GM18870 (cell line): ENCODE measurements around the gene ZYG11B.
"Not testable (repeated sequence)": the region's sequence is repeated elsewhere in the genome, so short reads cannot be mapped to it uniquely, and the experiment has no call there.

Source experiments
- ATAC-seq: cut with Tn5 transposase; IDR thresholded peaks from one replicate; pipeline ENCODE4 v1.9.1; 2021; ENCODE audit warnings: moderate library complexity; ENCODE audit not compliant: unreplicated experiment

The ZYG11B gene

GRCh38 chr1:52751589-52752483 is 25.6 kb downstream of the ZYG11B start:
- ATAC-seq, result no peak

DNA sequence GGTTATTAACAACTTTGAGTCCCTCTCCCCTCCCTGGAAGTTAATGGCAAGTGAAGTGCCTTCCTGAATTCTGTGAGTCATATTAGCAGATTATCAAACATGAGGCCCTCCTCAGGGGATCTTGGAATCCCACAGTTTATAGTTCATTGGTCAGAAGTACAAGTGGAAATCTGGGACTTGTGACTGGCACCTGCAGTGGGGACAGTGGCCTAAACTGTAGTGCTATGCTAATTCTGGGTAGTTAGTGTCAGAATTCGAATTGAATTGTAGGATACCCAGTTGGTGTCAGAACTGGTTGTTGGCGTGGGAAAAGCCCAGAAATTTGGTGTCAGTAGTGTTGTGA is 26.2 kb downstream of the ZYG11B start:
- ATAC-seq, result no peak

- no peak for ATAC-seq
Measured at GRCh38 chr1:52753169-52753568, 26.9 kb downstream of the ZYG11B start.

GRCh38 chr1:52756020-52756419 is 29.8 kb downstream of the ZYG11B start:
- no peak for ATAC-seq

DNA sequence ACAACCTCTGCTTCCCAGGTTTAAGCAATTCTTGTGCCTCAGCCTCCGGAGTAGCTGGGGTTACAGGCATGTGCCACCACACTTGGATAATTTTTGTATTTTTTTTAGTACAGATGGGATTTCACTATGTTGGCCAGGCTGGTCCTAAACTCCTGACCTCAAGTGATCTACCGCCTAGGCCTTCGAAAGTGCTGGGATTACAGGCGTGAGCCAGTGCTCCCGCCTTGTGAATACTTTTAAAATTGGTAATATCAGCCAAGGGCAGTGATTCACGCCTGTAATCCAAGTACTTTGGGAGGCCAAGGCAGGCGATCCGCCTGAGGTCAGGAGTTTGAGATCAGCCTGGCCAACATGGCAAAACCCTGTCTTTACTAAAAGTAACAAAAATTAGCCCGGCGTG is 33.7 kb downstream of the ZYG11B start:
- ATAC-seq, result no peak

GRCh38 chr1:52767596-52768280 is 41.5 kb downstream of the ZYG11B start:
- ATAC-seq, result no peak

GRCh38 chr1:52769346-52770033 is 43.2 kb downstream of the ZYG11B start:
- ATAC-seq, result no peak

DNA sequence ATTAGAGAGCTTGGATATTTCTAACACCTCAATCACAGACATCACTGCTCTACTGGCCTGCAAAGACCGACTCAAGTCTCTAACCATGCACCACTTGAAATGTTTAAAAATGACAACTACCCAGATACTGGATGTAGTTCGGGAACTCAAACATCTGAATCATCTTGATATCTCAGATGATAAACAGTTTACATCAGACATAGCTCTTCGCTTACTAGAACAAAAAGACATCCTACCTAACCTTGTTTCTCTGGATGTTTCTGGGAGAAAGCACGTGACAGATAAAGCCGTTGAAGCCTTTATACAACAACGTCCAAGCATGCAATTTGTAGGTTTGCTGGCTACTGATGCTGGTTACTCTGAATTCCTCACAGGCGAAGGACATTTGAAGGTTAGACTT is 45.1 kb downstream of the ZYG11B start:
- no peak for ATAC-seq

GRCh38 chr1:52786148-52786547 is 59.9 kb downstream of the ZYG11B start:
- ATAC-seq, result no peak

GRCh38 chr1:52790429-52790828 is 64.2 kb downstream of the ZYG11B start:
- ATAC-seq, result not testable (repeated sequence)

GRCh38 chr1:52792036-52792435 is 65.8 kb downstream of the ZYG11B start:
- ATAC-seq, result no peak

DNA sequence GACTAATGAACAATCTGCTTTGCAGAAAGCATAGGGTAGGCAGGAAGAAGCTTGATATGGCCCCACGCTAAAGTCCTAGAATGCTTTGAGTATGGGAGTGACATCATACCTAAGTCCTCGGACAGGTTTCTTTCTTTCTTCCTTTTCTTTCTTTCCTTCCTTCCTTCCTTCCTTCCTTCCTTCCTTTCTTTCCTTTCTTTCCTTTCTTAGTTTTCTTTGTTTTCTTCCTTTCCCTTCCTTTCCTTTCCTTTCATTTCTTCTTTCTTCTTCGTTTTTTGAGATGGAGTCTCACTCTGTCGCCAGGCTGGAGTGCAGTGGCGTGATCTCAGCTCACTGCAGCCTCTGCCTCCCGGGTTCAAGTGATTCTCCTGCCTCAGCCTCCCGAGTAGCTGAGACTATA is 67.5 kb downstream of the ZYG11B start:
- ATAC-seq, result not testable (repeated sequence)

GRCh38 chr1:52795464-52795863 is 69.2 kb downstream of the ZYG11B start:
- no peak for ATAC-seq

DNA sequence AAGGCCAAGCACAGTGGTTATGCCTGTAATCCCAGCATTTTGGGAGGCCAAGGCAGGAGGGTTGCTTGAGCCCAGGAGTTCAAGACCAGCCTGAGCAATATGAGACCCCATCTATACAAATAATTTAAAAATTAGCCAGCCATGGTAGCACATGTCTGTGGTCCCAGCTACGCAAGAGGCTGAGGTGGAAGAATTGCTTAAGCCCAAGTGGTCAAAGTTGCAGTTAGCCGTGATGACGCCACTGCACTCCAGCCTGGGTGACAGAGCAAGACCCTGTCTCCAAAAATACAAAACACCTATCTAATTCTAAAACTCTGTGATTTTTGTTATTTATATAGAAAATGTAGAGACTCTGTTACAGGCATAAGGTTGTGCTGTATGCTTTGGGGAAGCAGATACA is 72.1 kb downstream of the ZYG11B start:
- no peak for ATAC-seq

- ATAC-seq, result no peak
Measured at GRCh38 chr1:52801011-52801410, 74.8 kb downstream of the ZYG11B start.

- not testable (repeated sequence) for ATAC-seq
Measured at GRCh38 chr1:52804083-52804482, 77.8 kb downstream of the ZYG11B start.

GRCh38 chr1:52814465-52814864 is 88.2 kb downstream of the ZYG11B start:
- ATAC-seq, result no peak

DNA sequence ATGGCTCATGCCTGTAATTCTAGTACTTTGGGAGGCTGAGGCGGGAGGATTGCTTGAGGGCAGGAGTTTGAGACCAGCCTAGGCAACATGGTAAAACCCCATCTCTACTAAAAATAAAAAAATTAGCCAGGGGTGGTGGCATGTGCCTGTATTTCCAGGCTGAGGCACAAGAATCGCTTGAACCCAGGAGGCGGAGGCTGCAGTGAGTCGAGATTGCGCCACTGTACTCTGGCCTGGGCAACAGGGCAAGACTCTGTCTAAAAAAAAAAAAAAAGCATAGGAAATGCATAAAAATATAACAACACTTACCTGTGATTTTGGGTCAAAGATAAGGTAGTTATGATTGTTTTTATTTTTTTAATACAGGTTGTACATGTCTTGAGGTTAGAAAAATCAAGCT is 94.6 kb downstream of the ZYG11B start:
- ATAC-seq, result not testable (repeated sequence)

- no peak for ATAC-seq
Measured at GRCh38 chr1:52825868-52826267, 99.6 kb downstream of the ZYG11B start.

DNA sequence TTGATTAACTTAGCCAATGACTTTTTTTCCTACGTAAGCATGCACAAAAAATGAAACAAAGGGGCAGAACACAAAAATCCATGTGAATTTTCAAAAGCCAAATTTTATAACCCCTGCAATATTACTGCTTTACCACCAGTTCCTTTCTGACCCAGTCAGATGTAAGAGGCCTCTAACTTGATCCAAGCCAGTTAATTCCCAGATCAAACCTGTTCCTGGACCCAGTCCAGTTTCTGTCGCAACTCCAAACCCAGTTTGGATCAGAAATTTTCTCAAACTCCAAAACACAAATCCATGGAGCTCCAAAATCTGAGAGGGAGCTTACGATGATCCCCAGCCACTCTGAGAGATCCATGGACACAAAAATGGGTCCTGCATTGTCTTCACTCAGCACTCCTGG is 108.5 kb downstream of the ZYG11B start:
- no peak for ATAC-seq

DNA sequence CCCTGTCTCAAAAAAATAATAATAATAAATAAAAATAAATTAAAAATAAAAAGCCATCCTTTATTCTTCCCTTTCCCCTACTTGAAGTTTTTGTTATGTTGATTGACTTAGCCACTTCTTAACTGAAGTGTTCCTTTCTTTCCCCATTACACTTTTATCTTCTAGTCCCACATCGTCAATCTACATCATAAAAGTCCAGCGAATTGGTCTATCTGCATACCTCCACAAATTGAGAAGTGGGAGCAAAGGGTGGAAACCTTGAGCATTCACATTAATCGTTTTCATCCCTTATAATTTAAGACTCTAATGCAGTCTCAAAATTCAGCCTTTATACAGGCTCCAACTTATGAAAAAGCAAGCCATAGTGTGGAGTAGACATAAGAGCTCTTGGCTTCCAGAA is 109.8 kb downstream of the ZYG11B start:
- no peak for ATAC-seq

- ATAC-seq, result not testable (repeated sequence)
Measured at GRCh38 chr1:52839175-52839574, 112.9 kb downstream of the ZYG11B start.
